Stomach (tissue), 9 donors: Measurements from ENCODE around the gene RAB4B. TPM values are rescaled to one million over a fixed set of nuclear protein-coding genes. Genes with fewer than 3 reads are reported as not detected.

Source experiments
- DNase-seq, 2 donors: peaks; one replicate each; pipeline versions ENCODE4 v3.0.0 to v3.0.0-alpha.2; 2013 to 2019
- H3K27ac ChIP-seq, 5 donors: fragments of 200-600 bp in 4 of 5; sonication (generic) in 4 of 5; one replicate each; pipeline ENCODE4 v1.5.1; 2013 to 2019; ENCODE audit warnings: mild to moderate bottlenecking in 1 of 5, moderate library complexity in 1 of 5
- H3K27me3 ChIP-seq, 3 donors: fragments of 200-600 bp; sonication (generic); one replicate each; pipeline ENCODE4 v1.5.1; 2017 to 2019; ENCODE audit warnings: mixed run types in 1 of 3
- H3K36me3 ChIP-seq, 4 donors: fragments of 200-600 bp; sonication (generic); 1 replicate in 3 of 4; 2 replicates in 1 of 4; pipeline ENCODE4 v1.5.1; 2016 to 2019
- H3K4me1 ChIP-seq, 4 donors: fragments of 200-600 bp; sonication (generic); one replicate each; pipeline ENCODE4 v1.5.1; 2016 to 2019
- H3K4me3 ChIP-seq, 4 donors: fragments of 200-600 bp; sonication (generic) in 3 of 4; one replicate each; pipeline ENCODE4 v1.5.1; 2016 to 2019; ENCODE audit warnings: mild to moderate bottlenecking in 1 of 4
- H3K9me3 ChIP-seq, 4 donors: fragments of 200-600 bp; sonication (generic); one replicate each; pipeline ENCODE4 v1.5.1; 2016 to 2019
- EP300 ChIP-seq: sonication (generic); formaldehyde crosslinking; IDR thresholded peaks from one replicate; pipeline ENCODE4 v1.6.1; 2017; ENCODE audit warnings: antibody characterized with exemption
- POLR2A ChIP-seq, 4 donors: fragments of 450-650 bp; IDR thresholded peaks; one replicate each; pipeline ENCODE4 v1.6.1; 2016; ENCODE audit warnings: antibody characterized with exemption in 4 of 4, control low read depth in 2 of 4, mild to moderate bottlenecking in 1 of 4, moderate library complexity in 1 of 4
- POLR2AphosphoS5 ChIP-seq, 3 donors: sonication (generic); formaldehyde crosslinking; IDR thresholded peaks; one replicate each; pipeline ENCODE4 v1.6.1; 2016; ENCODE audit warnings: antibody characterized with exemption in 3 of 3
- WGBS, 5 donors: extraction: QIAGEN DNeasy Blood & Tissue Kit in 3 of 5; methylation state at CpG; one replicate each; pipeline versions ENCODE4 v1.1.5 to v1.1.7; 2013 to 2018; 5-methylcytosine and 5-hydroxymethylcytosine counted together
- intact Hi-C: fragments of 100-400 bp; cut with DNase I; formaldehyde crosslinking; loops from one replicate; pipeline ENCODE4 v1.15.1; 2023; ENCODE audit warnings: low total_unique reads
- polyA plus RNA-seq, 3 donors: library from polyadenylated mRNA; stranded (reverse); fragments of 200-250 nt; gene quantifications; one replicate each; pipeline ENCODE4 v1.2.3, GENCODE V29; 2013
- total RNA-seq, 5 donors: library from RNA; depleted of rRNA; stranded (reverse); fragments of >200 nt; gene quantifications; one replicate each; pipeline versions ENCODE4 v1.1.0 to v1.2.3, GENCODE V29; 2014 to 2016
- TF ChIP-seq, protein P1 (sequence below), 7 experiments: fragments of 450-650 bp in 4 of 7; fragments of 200-600 bp in 3 of 7; sonication (generic) in 3 of 7; IDR thresholded peaks; one replicate each; pipeline ENCODE4 v1.5.1; 2016 to 2019; ENCODE audit warnings: antibody characterized with exemption in 7 of 7, control low read depth in 2 of 7, mild to moderate bottlenecking in 1 of 7
- donor health status: healthy with polysubstance abuse.
- donor health status: Bipolar disorder and iron deficiency.
- donor health status: healthy.

Gene RAB4B
- total and polyA plus RNA-seq, 8 donors: 10.3 to 53.7 (median 39.2) TPM; not detected in 1

- peak in 1 of 2 donors; percentile 14 for DNase-seq
- Histone ChIP-seq H3K27ac (peak overlapping the region; percentile 29 to 99 (median 97)), H3K36me3 (peaks cover 11 to 26% (median 19%) of the 10 kb centered on the region in 4 donors), H3K4me3 (peak overlapping the region; percentile 86 to 98 (median 92)), H3K9me3 (no peaks in the 10 kb centered on the region), H3K27me3 (no peaks in the 10 kb centered on the region), H3K4me1 (peaks cover 67 to 73% (median 69%) of the 10 kb centered on the region in 4 donors)
- intact Hi-C loops: no loop called here
- WGBS, 5 donors: 83 to 84% (median 83%) methylated on average over 12 to 27 of the region's 27 CpGs
- TF ChIP-seq, protein P1, sequence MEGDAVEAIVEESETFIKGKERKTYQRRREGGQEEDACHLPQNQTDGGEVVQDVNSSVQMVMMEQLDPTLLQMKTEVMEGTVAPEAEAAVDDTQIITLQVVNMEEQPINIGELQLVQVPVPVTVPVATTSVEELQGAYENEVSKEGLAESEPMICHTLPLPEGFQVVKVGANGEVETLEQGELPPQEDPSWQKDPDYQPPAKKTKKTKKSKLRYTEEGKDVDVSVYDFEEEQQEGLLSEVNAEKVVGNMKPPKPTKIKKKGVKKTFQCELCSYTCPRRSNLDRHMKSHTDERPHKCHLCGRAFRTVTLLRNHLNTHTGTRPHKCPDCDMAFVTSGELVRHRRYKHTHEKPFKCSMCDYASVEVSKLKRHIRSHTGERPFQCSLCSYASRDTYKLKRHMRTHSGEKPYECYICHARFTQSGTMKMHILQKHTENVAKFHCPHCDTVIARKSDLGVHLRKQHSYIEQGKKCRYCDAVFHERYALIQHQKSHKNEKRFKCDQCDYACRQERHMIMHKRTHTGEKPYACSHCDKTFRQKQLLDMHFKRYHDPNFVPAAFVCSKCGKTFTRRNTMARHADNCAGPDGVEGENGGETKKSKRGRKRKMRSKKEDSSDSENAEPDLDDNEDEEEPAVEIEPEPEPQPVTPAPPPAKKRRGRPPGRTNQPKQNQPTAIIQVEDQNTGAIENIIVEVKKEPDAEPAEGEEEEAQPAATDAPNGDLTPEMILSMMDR (IDR thresholded peaks at IDR 0.05): no peak
- TF ChIP-seq POLR2A (IDR thresholded peaks at IDR 0.05) (no peak), EP300 (no peak), POLR2AphosphoS5 (IDR thresholded peaks at IDR 0.05) (no peak)
Observed at GRCh38 chr19:40800997-40801377, 22.9 kb downstream of the RAB4B start.

GRCh38 chr19:40801426-40802299 lies 23.6 kb downstream of the RAB4B start:
- no peaks in the 10 kb centered on the region for H3K27me3 ChIP-seq
- peaks cover 9 to 21% (median 16%) of the 10 kb centered on the region in 4 donors for H3K36me3 ChIP-seq
- 33 to 45% (median 43%) methylated on average over 11 to 13 of the region's 13 CpGs for WGBS, 5 donors
- H3K9me3 ChIP-seq: no peaks in the 10 kb centered on the region
- H3K4me1 ChIP-seq: peaks cover 74 to 80% (median 76%) of the 10 kb centered on the region in 4 donors
- no peak for TF ChIP-seq POLR2AphosphoS5 (IDR thresholded peaks at IDR 0.05)
- H3K4me3 ChIP-seq: peak overlapping the region; percentile 86 to 98 (median 92)
- peak in 1 of 2 donors; percentile 9 for DNase-seq
- peak overlapping the region; percentile 81 to 99 (median 97) for H3K27ac ChIP-seq
- intact Hi-C loops: no loop called here

GRCh38 chr19:40802300-40803169 lies 24.5 kb downstream of the RAB4B start:
- Histone ChIP-seq H3K36me3 (peaks cover 12 to 24% (median 21%) of the 10 kb centered on the region in 4 donors), H3K27me3 (no peaks in the 10 kb centered on the region), H3K4me1 (peaks cover 81 to 86% (median 84%) of the 10 kb centered on the region in 4 donors), H3K4me3 (peak overlapping the region in 3 of 4 donors; percentile 25 to 96 (median 40)), H3K27ac (peak overlapping the region; percentile 73 to 99 (median 95)), H3K9me3 (no peaks in the 10 kb centered on the region)
- DNase-seq: peak; percentile 71 to 72
- intact Hi-C loops: no loop called here
- TF ChIP-seq POLR2AphosphoS5 (IDR thresholded peaks at IDR 0.05): peak in 2 of 3 donors; percentile 48 to 61
- TF ChIP-seq, protein P1 (IDR thresholded peaks at IDR 0.05): no peak
- 13 to 19% (median 15%) methylated on average over 11 of the region's 11 CpGs for WGBS, 5 donors

DNA sequence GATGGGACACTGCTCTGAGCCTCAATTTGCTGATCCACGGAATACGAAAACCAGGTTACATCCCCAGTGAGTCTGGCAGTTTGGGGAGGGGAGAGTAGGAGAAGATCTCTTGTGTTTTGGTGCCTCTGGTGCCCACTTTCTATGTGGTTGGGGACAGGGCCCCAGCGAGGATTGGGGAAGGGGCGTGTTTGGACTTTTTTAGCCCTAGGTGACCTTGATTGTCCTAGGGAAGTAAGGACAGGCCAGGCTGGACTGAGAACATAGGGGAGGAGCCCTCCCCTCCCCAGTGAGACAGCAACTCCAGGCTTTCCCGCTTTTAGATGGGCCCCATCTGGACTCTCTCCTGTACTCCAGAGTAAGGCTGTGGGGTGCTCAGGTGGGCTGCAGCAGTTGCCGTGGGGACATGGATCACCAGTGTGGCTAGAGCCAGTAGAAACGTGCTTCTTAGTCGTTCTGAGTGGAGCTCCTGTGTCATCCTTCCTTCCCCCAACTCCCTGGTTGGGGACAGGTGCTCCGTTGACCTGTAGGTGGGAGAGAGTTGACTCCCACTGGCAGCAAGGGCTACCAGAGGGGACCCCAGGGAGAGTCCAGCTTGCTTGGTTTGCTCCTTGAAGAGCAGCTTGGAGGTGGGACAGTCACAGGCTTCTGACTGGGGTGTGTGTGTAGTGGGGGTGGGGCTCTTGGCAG lies 25.3 kb downstream of the RAB4B start:
- H3K9me3 ChIP-seq: no peaks in the 10 kb centered on the region
- intact Hi-C loops: no loop called here
- peaks cover 19 to 32% (median 29%) of the 10 kb centered on the region in 4 donors for H3K36me3 ChIP-seq
- no peak for DNase-seq
- H3K4me1 ChIP-seq: peaks cover 75 to 85% (median 83%) of the 10 kb centered on the region in 4 donors
- H3K27me3 ChIP-seq: no peaks in the 10 kb centered on the region
- WGBS, 5 donors: 30 to 44% (median 34%) methylated on average over 9 of the region's 9 CpGs
- peak overlapping the region in 3 of 4 donors; percentile 25 to 96 (median 40) for H3K4me3 ChIP-seq
- H3K27ac ChIP-seq: peak overlapping the region; percentile 73 to 99 (median 95)
- TF ChIP-seq, protein P1 (IDR thresholded peaks at IDR 0.05): no peak
- no peak for TF ChIP-seq POLR2AphosphoS5 (IDR thresholded peaks at IDR 0.05)
- TF ChIP-seq POLR2A (IDR thresholded peaks at IDR 0.05): no peak
- TF ChIP-seq EP300: no peak
